SK-N-SH treated with all-trans-retinoic acid at 6 μM for 48 hours (cell line): ENCODE measurements around the gene ERCC6L.
A peak's percentile ranks its signal among the peaks of the same experiment; 100 is the strongest.

Experiments
- ATAC-seq: fragments of 200-7000 bp; cut with Tn5 transposase; 3 replicates; pipeline ENCODE4 v1.9.1; 2020; ENCODE audit warnings: mild to moderate bottlenecking, moderate library complexity
- ARNTL ChIP-seq: fragments of 450-650 bp; formaldehyde crosslinking; IDR thresholded peaks from 2 replicates; pipeline ENCODE4 v1.5.0; 2020; ENCODE audit warnings: low read depth, mild to moderate bottlenecking, moderate library complexity, borderline replicate concordance
- BACH2 ChIP-seq: fragments of 250-450 bp; sonication (Bioruptor Pico); IDR thresholded peaks from 2 replicates; pipeline ENCODE4 v1.9.0; 2021; ENCODE audit warnings: mild to moderate bottlenecking, borderline replicate concordance
- CSDC2 ChIP-seq: fragments of 250-450 bp; sonication (Bioruptor Pico); IDR thresholded peaks from 2 replicates; pipeline ENCODE4 v1.5.0; 2020; ENCODE audit warnings: mild to moderate bottlenecking, moderate library complexity
- ESRRG ChIP-seq: fragments of 250-450 bp; sonication (Bioruptor Pico); IDR thresholded peaks from 2 replicates; pipeline ENCODE4 v1.6.1; 2021; ENCODE audit warnings: mild to moderate bottlenecking
- GLIS3 ChIP-seq: fragments of 250-450 bp; sonication (Bioruptor Pico); IDR thresholded peaks from 2 replicates; pipeline ENCODE4 v1.5.0; 2020; ENCODE audit warnings: mild to moderate bottlenecking, moderate library complexity
- ISL1 ChIP-seq: fragments of 250-450 bp; sonication (Bioruptor Pico); IDR thresholded peaks from 2 replicates; pipeline ENCODE4 v2.1.2; 2022; ENCODE audit warnings: mild to moderate bottlenecking, moderate library complexity
- OSR1 ChIP-seq: fragments of 250-450 bp; sonication (Bioruptor Pico); IDR thresholded peaks from 2 replicates; pipeline ENCODE4 v1.8.0; 2022; ENCODE audit warnings: moderate library complexity, mild to moderate bottlenecking, inconsistent platforms
- PPARA ChIP-seq: fragments of 250-450 bp; sonication (Bioruptor Pico); IDR thresholded peaks from 2 replicates; pipeline ENCODE4 v1.5.0; 2020; ENCODE audit warnings: mild to moderate bottlenecking, borderline replicate concordance
- RARB ChIP-seq: fragments of 250-450 bp; sonication (Bioruptor Pico); IDR thresholded peaks from 2 replicates; pipeline ENCODE4 v1.8.0; 2021; ENCODE audit warnings: mild to moderate bottlenecking, moderate library complexity
- SNAI2 ChIP-seq: fragments of 250-450 bp; sonication (Bioruptor Pico); IDR thresholded peaks from 2 replicates; pipeline ENCODE4 v1.5.0; 2020; ENCODE audit warnings: mild to moderate bottlenecking, moderate library complexity
- TCF4 ChIP-seq: fragments of 250-450 bp; sonication (Bioruptor Pico); IDR thresholded peaks from 2 replicates; pipeline ENCODE4 v1.8.0; 2021; ENCODE audit warnings: mild to moderate bottlenecking, moderate library complexity, borderline replicate concordance
- ZC3H10 ChIP-seq: fragments of 250-450 bp; sonication (Bioruptor Pico); IDR thresholded peaks from 2 replicates; pipeline ENCODE4 v1.5.1; 2021; ENCODE audit warnings: mild to moderate bottlenecking, moderate library complexity
- ZFP3 ChIP-seq: fragments of 250-450 bp; sonication (Bioruptor Pico); IDR thresholded peaks from 2 replicates; pipeline ENCODE4 v1.5.0; 2020; ENCODE audit warnings: mild to moderate bottlenecking, moderate library complexity
- ZFP30 ChIP-seq: fragments of 450-650 bp; formaldehyde crosslinking; IDR thresholded peaks from 2 replicates; pipeline ENCODE4 v1.5.0; 2022; ENCODE audit warnings: mild to moderate bottlenecking, moderate library complexity
- ZNF565 ChIP-seq: fragments of 450-650 bp; formaldehyde crosslinking; conservative IDR thresholded peaks from 2 replicates; pipeline ENCODE4 v1.5.0; 2020; ENCODE audit warnings: low read depth, mild to moderate bottlenecking, moderate library complexity
- ZNF70 ChIP-seq: fragments of 450-650 bp; formaldehyde crosslinking; IDR thresholded peaks from 2 replicates; pipeline ENCODE4 v1.5.0; 2020; ENCODE audit warnings: mild to moderate bottlenecking, moderate library complexity
- ZNF8 ChIP-seq: fragments of 450-650 bp; formaldehyde crosslinking; IDR thresholded peaks from 2 replicates; pipeline ENCODE4 v1.5.0; 2020; ENCODE audit warnings: mild to moderate bottlenecking, moderate library complexity
- TF ChIP-seq, protein P1 (sequence below): fragments of 250-450 bp; sonication (Bioruptor Pico); IDR thresholded peaks from 2 replicates; pipeline ENCODE4 v1.5.1; 2021; ENCODE audit warnings: mild to moderate bottlenecking, moderate library complexity
- TF ChIP-seq, protein P2 (sequence below): fragments of 250-450 bp; sonication (Bioruptor Pico); IDR thresholded peaks from 2 replicates; pipeline ENCODE4 v1.5.1; 2020; ENCODE audit warnings: low read depth, mild to moderate bottlenecking, moderate library complexity
- TF ChIP-seq, protein P3 (sequence below): fragments of 250-450 bp; sonication (Bioruptor Pico); IDR thresholded peaks from 2 replicates; pipeline ENCODE4 v1.8.0; 2020; ENCODE audit warnings: mild to moderate bottlenecking, moderate library complexity, borderline replicate concordance
- TF ChIP-seq, protein P4 (sequence below): fragments of 250-450 bp; sonication (Bioruptor Pico); IDR thresholded peaks from 2 replicates; pipeline ENCODE4 v1.5.0; 2020; ENCODE audit warnings: mild to moderate bottlenecking, moderate library complexity
- TF ChIP-seq, protein P5 (sequence below): fragments of 250-450 bp; sonication (Bioruptor Pico); IDR thresholded peaks from 2 replicates; pipeline ENCODE4 v1.8.0; 2021; ENCODE audit warnings: low read depth, mild to moderate bottlenecking, moderate library complexity, borderline replicate concordance

The ERCC6L gene

DNA sequence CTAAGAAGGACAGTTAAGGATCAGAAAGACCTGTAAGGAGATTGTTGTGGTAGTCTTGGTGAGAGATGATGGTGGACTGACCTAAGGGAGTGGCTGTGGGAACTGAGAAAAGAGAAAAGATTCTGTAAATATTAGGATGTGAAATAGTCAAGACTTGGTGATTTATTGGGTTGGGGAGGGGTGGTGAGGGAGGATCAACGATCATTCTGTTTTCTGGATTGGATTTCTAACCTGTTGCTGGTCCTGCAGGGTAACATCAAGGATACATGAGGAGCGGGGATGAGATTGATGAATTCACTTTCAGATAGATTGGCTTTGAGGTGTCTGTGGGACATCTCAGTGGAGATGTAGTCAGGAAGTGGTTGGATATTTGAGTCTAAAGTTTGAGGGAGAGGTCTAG, 55.9 kb downstream of the ERCC6L start:
- no peak for ATAC-seq
- TF ChIP-seq ZC3H10 = no peak
- TF ChIP-seq, protein P1, sequence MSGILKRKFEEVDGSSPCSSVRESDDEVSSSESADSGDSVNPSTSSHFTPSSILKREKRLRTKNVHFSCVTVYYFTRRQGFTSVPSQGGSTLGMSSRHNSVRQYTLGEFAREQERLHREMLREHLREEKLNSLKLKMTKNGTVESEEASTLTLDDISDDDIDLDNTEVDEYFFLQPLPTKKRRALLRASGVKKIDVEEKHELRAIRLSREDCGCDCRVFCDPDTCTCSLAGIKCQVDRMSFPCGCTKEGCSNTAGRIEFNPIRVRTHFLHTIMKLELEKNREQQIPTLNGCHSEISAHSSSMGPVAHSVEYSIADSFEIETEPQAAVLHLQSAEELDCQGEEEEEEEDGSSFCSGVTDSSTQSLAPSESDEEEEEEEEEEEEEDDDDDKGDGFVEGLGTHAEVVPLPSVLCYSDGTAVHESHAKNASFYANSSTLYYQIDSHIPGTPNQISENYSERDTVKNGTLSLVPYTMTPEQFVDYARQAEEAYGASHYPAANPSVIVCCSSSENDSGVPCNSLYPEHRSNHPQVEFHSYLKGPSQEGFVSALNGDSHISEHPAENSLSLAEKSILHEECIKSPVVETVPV (CRISPR knock-in tag) = no peak
- no peak for TF ChIP-seq ZNF8 (CRISPR knock-in tag)
- TF ChIP-seq ESRRG = no peak
- no peak for TF ChIP-seq OSR1 (CRISPR knock-in tag)
- TF ChIP-seq CSDC2 = no peak
- no peak for TF ChIP-seq RARB (CRISPR knock-in tag)
- TF ChIP-seq, protein P2, sequence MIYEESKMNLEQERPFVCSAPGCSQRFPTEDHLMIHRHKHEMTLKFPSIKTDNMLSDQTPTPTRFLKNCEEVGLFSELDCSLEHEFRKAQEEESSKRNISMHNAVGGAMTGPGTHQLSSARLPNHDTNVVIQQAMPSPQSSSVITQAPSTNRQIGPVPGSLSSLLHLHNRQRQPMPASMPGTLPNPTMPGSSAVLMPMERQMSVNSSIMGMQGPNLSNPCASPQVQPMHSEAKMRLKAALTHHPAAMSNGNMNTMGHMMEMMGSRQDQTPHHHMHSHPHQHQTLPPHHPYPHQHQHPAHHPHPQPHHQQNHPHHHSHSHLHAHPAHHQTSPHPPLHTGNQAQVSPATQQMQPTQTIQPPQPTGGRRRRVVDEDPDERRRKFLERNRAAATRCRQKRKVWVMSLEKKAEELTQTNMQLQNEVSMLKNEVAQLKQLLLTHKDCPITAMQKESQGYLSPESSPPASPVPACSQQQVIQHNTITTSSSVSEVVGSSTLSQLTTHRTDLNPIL = no peak
- no peak for TF ChIP-seq ARNTL (CRISPR knock-in tag)
- TF ChIP-seq SNAI2 (CRISPR knock-in tag) = no peak
- no peak for TF ChIP-seq ISL1 (CRISPR knock-in tag)
- no peak for TF ChIP-seq BACH2 (CRISPR knock-in tag)
- no peak for TF ChIP-seq ZFP3 (CRISPR knock-in tag)
- no peak for TF ChIP-seq ZNF565 (CRISPR knock-in tag)

DNA sequence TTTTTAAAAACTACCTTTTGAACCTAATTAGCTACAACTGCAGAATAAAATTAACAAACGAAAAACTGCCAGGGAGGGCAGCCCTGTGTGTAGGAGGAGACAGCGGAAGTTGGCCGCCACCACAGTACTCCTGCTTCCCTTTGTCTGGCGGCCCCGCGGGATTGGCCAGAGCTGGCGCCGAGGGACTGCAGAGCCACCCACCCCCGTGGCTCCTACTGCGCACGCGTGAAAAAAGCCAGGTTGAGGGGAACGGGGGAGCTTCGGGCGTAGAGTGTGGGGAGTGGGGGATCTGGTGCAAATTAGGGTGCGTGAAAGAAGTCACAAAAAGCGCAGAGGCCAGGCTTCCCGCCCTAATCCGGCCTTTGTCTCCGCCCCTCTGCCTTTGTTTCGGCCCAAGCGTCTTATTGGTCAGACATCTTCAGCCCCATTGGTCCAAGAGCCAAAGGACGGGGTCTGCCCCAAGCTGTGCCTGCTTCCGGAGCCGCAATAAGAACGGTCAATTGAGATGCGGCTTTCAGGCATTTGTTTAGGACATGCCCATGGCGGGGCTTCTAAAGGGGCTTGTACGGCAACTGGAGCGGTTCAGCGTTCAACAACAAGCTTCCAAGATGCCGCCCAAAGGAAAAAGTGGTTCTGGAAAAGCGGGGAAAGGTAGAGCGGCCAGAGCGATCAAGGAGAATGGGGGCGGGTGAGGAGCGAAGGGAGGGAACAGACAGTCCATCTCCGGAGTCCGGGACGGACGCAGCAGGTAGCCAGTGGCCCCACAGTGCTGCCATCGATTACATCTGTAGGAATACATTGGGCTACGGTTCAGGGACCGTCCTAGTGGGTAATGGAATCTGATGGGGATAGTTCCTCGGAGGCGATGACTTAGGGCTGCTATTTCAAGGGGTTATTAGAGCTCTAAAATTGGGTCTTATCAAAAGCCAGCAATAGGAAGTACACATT, 57.4 kb downstream of the ERCC6L start, which contains the start of gene PIN4:
PIN4 (plus strand) TSS at position 580 of the 948 bp plus-strand sequence; CDS start at position 609, 29 bp downstream.
- peak; percentile 98 for ATAC-seq
- TF ChIP-seq, protein P3, sequence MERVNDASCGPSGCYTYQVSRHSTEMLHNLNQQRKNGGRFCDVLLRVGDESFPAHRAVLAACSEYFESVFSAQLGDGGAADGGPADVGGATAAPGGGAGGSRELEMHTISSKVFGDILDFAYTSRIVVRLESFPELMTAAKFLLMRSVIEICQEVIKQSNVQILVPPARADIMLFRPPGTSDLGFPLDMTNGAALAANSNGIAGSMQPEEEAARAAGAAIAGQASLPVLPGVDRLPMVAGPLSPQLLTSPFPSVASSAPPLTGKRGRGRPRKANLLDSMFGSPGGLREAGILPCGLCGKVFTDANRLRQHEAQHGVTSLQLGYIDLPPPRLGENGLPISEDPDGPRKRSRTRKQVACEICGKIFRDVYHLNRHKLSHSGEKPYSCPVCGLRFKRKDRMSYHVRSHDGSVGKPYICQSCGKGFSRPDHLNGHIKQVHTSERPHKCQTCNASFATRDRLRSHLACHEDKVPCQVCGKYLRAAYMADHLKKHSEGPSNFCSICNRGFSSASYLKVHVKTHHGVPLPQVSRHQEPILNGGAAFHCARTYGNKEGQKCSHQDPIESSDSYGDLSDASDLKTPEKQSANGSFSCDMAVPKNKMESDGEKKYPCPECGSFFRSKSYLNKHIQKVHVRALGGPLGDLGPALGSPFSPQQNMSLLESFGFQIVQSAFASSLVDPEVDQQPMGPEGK = peak; percentile 43; the same call in 1 of the 2 replicates
- peak; percentile 32; the same call in 1 of the 2 replicates for TF ChIP-seq TCF4 (CRISPR knock-in tag)
- no peak for TF ChIP-seq ZNF70 (CRISPR knock-in tag)

DNA sequence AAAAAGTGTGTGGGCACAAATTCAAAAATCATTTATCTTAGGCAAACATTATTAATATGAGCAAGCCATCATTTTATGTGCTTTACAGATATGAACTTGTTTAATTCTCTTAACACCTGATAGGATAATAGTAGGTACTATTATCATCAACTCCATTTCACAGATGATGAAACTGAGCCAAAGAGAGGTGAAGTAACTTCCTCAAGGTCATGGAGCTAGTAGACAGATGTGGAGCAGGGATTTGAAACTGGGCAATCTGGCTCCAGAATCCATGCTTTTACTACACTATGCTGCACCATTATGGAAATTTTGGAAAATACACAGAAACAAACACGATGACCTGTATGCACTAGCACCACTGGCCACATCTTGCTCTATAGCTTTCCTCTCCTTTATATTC, 58.3 kb downstream of the ERCC6L start:
- ATAC-seq = no peak; the same call in 2 of the 3 replicates
- TF ChIP-seq, protein P2 = no peak
- TF ChIP-seq GLIS3 (CRISPR knock-in tag) (no peak), ZFP30 (CRISPR knock-in tag) (no peak)

DNA sequence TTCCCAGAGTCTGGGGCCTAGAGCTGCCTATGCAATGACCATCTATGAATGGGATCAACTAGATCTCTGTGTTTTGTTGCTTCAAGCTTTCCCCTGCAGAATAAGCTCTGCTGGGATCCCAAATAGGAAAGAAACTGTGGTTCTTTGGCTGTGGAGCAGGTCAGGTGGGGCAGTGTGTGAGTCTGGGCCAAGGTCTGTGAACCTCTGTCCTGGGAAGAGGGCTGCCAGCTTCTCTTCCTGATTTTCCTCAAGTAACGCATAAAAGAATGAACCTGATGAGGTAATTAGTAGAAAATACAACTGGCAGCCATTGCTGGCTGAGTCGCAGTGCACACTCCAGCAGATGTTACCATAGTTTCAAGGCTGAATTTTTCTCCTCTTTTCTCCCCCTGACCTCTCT, 61.8 kb downstream of the ERCC6L start:
- no peak for ATAC-seq
- TF ChIP-seq PPARA (CRISPR knock-in tag) = no peak
- TF ChIP-seq, protein P3 = no peak
- TF ChIP-seq, protein P4, sequence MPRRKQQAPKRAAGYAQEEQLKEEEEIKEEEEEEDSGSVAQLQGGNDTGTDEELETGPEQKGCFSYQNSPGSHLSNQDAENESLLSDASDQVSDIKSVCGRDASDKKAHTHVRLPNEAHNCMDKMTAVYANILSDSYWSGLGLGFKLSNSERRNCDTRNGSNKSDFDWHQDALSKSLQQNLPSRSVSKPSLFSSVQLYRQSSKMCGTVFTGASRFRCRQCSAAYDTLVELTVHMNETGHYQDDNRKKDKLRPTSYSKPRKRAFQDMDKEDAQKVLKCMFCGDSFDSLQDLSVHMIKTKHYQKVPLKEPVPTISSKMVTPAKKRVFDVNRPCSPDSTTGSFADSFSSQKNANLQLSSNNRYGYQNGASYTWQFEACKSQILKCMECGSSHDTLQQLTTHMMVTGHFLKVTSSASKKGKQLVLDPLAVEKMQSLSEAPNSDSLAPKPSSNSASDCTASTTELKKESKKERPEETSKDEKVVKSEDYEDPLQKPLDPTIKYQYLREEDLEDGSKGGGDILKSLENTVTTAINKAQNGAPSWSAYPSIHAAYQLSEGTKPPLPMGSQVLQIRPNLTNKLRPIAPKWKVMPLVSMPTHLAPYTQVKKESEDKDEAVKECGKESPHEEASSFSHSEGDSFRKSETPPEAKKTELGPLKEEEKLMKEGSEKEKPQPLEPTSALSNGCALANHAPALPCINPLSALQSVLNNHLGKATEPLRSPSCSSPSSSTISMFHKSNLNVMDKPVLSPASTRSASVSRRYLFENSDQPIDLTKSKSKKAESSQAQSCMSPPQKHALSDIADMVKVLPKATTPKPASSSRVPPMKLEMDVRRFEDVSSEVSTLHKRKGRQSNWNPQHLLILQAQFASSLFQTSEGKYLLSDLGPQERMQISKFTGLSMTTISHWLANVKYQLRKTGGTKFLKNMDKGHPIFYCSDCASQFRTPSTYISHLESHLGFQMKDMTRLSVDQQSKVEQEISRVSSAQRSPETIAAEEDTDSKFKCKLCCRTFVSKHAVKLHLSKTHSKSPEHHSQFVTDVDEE (CRISPR knock-in tag) = no peak
- no peak for TF ChIP-seq ISL1 (CRISPR knock-in tag)
- TF ChIP-seq, protein P2 = no peak
- TF ChIP-seq RARB (CRISPR knock-in tag) = no peak
- TF ChIP-seq CSDC2 = no peak
- TF ChIP-seq, protein P5, sequence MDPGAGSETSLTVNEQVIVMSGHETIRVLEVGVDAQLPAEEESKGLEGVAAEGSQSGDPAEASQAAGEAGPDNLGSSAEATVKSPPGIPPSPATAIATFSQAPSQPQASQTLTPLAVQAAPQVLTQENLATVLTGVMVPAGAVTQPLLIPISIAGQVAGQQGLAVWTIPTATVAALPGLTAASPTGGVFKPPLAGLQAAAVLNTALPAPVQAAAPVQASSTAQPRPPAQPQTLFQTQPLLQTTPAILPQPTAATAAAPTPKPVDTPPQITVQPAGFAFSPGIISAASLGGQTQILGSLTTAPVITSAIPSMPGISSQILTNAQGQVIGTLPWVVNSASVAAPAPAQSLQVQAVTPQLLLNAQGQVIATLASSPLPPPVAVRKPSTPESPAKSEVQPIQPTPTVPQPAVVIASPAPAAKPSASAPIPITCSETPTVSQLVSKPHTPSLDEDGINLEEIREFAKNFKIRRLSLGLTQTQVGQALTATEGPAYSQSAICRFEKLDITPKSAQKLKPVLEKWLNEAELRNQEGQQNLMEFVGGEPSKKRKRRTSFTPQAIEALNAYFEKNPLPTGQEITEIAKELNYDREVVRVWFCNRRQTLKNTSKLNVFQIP (CRISPR knock-in tag) = no peak
- no peak for TF ChIP-seq ZNF565 (CRISPR knock-in tag)
- no peak for TF ChIP-seq OSR1 (CRISPR knock-in tag)
